Common myeloid progenitor, CD34-positive (primary cell): ENCODE data around the gene MMP17.
"Not testable (repeated sequence)": the region's sequence is repeated elsewhere in the genome, so short reads cannot be mapped to it uniquely, and the experiment has no call there.

ENCODE experiments used
- CTCF ChIA-PET: fragments of 350-600 bp; sonication (Branson Sonifier 250); formaldehyde crosslinking; loops from one replicate; lab custom pipeline; 2021; ENCODE audit warnings: antibody characterized with exemption; lab: Charles Lee
- POLR2A ChIA-PET: fragments of 350-600 bp; sonication (Branson Sonifier 250); formaldehyde crosslinking; loops from one replicate; lab custom pipeline; 2021; ENCODE audit warnings: antibody characterized with exemption; lab: Charles Lee
- DNase-seq, 3 donors: peaks; one replicate each; pipeline versions ENCODE4 v3.0.0 to v3.0.0-alpha.2; 2013
- H3K27ac ChIP-seq, 2 experiments: 1 replicate in 1 of 2; 2 replicates in 1 of 2; pipeline ENCODE4 v1.7.0; 2013; ENCODE audit warnings: inconsistent platforms in 2 of 2, low read length in 2 of 2, mild to moderate bottlenecking in 2 of 2, low read depth in 1 of 2, moderate library complexity in 1 of 2; ENCODE audit not compliant: severe bottlenecking in 2 of 2, insufficient read depth in 1 of 2, poor library complexity in 1 of 2
- H3K27me3 ChIP-seq, 5 experiments: replicated peaks in 2 of 5; 1 replicate in 3 of 5; 2 replicates in 2 of 5; pipeline versions ENCODE4 v1.6.1 to v1.7.0; 2013; ENCODE audit warnings: low read length in 4 of 5, mild to moderate bottlenecking in 2 of 5, moderate library complexity in 2 of 5, inconsistent platforms in 1 of 5; ENCODE audit not compliant: insufficient read depth in 5 of 5, control insufficient read depth in 4 of 5
- H3K36me3 ChIP-seq, 4 experiments: 1 replicate in 2 of 4; 2 replicates in 2 of 4; pipeline versions ENCODE4 v1.6.1 to v1.7.0; 2013; ENCODE audit warnings: low read length in 3 of 4, control low read depth in 1 of 4, mild to moderate bottlenecking in 1 of 4; ENCODE audit not compliant: control insufficient read depth in 4 of 4, insufficient read depth in 4 of 4
- H3K4me1 ChIP-seq, 4 experiments: 1 replicate in 3 of 4; 2 replicates in 1 of 4; pipeline versions ENCODE4 v1.6.1 to v1.7.1; 2013; ENCODE audit warnings: low read length in 3 of 4, mild to moderate bottlenecking in 3 of 4, control low read depth in 1 of 4, inconsistent platforms in 1 of 4, moderate library complexity in 1 of 4; ENCODE audit not compliant: control insufficient read depth in 4 of 4, insufficient read depth in 4 of 4; ENCODE audit errors: control extremely low read depth in 1 of 4
- H3K4me3 ChIP-seq, 7 experiments: 1 replicate in 4 of 7; 2 replicates in 3 of 7; pipeline versions ENCODE4 v1.5.1 to v1.7.0; 2013; ENCODE audit warnings: mild to moderate bottlenecking in 7 of 7, low read length in 6 of 7, moderate library complexity in 6 of 7, inconsistent platforms in 2 of 7, low read depth in 2 of 7, control low read depth in 1 of 7; ENCODE audit not compliant: insufficient read depth in 4 of 7, control insufficient read depth in 1 of 7; ENCODE audit errors: extremely low read depth in 1 of 7
- H3K9me3 ChIP-seq, 5 experiments: 1 replicate in 4 of 5; 2 replicates in 1 of 5; pipeline versions ENCODE4 v1.6.1 to v1.7.1; 2013; ENCODE audit warnings: low read length in 4 of 5, mild to moderate bottlenecking in 2 of 5, inconsistent platforms in 1 of 5, low read depth in 1 of 5, moderate library complexity in 1 of 5; ENCODE audit not compliant: control insufficient read depth in 4 of 5, insufficient read depth in 2 of 5; ENCODE audit errors: control extremely low read depth in 1 of 5
- WGBS: methylation state at CpG from one replicate; pipeline ENCODE4 v1.1.5; 2013; ENCODE audit not compliant: insufficient coverage; 5-methylcytosine and 5-hydroxymethylcytosine counted together

Gene MMP17

DNA sequence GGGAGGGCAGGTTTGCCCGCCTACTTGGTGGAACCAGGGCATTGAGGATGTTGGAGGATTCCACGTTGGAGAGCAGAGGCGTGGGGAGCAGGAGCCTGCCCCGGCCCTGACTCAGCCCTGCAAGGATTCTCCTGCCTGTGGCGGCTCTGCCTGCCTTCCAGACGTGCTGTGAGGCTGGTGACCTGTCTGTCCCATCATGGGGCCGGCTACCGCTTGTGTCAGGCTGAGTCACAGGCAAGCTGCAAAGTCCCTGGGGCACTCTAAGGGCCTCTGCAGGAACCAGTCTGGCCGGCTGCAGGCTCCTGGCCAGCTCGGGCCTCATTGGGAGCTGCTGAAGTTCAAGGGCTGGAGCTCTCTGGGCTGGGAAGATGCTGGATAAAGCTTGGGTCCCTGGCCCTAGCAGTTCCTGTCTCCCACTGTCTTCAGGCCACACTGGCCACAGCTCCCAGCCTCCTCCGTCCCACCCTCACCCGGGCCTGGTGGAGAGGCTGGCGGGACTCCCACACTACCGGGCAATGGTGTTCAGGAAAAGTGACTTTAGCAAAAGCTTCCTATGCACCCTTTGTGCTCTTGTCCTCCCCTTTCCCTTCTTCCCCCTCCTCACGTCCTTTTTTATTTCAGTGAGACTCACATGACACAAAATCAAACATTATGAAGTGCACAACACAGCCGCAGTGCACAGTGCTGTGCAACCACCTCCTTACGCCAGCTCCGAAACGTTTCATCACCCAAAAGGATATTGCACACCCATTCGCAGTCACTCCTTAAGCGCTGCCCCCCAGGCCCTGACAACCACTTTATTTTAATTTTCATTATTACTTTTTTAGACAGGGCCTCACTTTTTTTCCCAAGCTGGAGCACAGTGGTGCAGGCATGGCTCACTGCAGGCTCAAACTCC, 44.2 kb downstream of the MMP17 start:
- ChIA-PET CTCF (interaction anchor here (1.6 kb wide), 1 partner anchor 25 kb away, joined by 4 read pairs; no protein-coding TSS in a partner anchor), POLR2A (no interaction called here)
- Histone ChIP-seq H3K4me3 (no peak overlapping the region), H3K27me3 (no peaks in the 10 kb centered on the region), H3K27ac (no peak overlapping the region), H3K4me1 (no peaks in the 10 kb centered on the region), H3K36me3 (no peaks in the 10 kb centered on the region), H3K9me3 (peaks cover 0 to 5% (median 0%) of the 10 kb centered on the region in 5 experiments)
- no peak for DNase-seq
- WGBS = 93% methylated on average over 18 of the region's 21 CpGs

DNA sequence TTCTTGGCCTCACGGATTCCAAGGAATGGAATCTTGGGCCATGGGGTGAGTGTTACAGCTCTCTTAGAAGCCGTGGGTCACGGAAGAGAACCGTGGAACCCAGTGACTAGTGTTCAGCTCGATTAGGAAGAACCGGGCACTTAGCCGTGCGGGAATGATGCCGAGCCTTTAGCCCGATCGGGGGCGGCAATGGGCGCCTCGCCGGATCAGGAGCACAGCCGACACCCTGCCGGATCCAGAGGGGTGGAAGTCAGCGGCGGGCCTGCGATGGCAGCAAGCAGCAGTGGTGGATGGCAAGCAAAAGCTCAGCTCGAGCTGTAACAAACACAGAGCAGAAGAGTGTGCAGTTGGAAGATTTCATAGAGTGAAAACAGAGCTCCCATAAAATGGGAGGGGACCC, 45.1 kb downstream of the MMP17 start:
- WGBS = 97% methylated on average over 20 of the region's 21 CpGs
- H3K9me3 ChIP-seq = peaks cover 0 to 5% (median 0%) of the 10 kb centered on the region in 5 experiments
- H3K4me1 ChIP-seq = no peaks in the 10 kb centered on the region
- DNase-seq = no peak
- ChIA-PET CTCF (interaction anchor here (1.6 kb wide), 1 partner anchor 25 kb away, joined by 4 read pairs; no protein-coding TSS in a partner anchor), POLR2A (no interaction called here)
- no peak overlapping the region for H3K27ac ChIP-seq
- H3K4me3 ChIP-seq = no peak overlapping the region
- no peaks in the 10 kb centered on the region for H3K36me3 ChIP-seq
- no peaks in the 10 kb centered on the region for H3K27me3 ChIP-seq

GRCh38 chr12:131874972-131875371, 46.8 kb downstream of the MMP17 start:
- CTCF ChIA-PET, POLR2A ChIA-PET, H3K27me3 ChIP-seq, H3K36me3 ChIP-seq, DNase-seq, H3K4me3 ChIP-seq, H3K4me1 ChIP-seq, H3K27ac ChIP-seq, H3K9me3 ChIP-seq: not testable (repeated sequence)
- WGBS = 83% methylated on average over 3 of the region's 6 CpGs

- DNase-seq, H3K36me3 ChIP-seq, H3K27ac ChIP-seq, H3K9me3 ChIP-seq, CTCF ChIA-PET, H3K4me1 ChIP-seq, H3K27me3 ChIP-seq, POLR2A ChIA-PET, H3K4me3 ChIP-seq: not testable (repeated sequence)
- 97% methylated on average over 7 of the region's 10 CpGs for WGBS
Observed at GRCh38 chr12:131877216-131877615, 49.0 kb downstream of the MMP17 start.

DNA sequence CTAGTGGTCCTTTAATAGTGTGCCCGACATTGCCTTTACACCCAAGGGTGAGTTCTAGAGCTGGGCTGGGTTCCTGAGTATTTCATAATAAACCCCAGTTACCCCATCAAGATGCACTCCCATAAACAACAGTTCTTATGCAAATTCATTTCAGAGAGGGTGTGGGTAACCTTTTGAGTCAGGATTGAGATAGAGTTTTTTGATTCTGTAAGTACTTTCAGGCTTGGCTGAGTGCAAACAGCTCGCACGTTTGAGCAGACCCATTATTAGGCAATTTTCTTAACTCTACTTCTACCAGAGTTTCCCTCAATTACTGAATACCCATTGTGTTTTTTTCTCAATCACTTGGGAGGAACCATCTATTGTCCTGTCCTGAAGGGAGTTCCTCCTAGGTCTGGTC, 50.2 kb downstream of the MMP17 start:
- H3K9me3 ChIP-seq, POLR2A ChIA-PET, H3K27ac ChIP-seq, DNase-seq, CTCF ChIA-PET, H3K4me1 ChIP-seq, H3K36me3 ChIP-seq, H3K4me3 ChIP-seq, H3K27me3 ChIP-seq: not testable (repeated sequence)
- no CpG with 5 or more reads among the region's 3 CpGs for WGBS

DNA sequence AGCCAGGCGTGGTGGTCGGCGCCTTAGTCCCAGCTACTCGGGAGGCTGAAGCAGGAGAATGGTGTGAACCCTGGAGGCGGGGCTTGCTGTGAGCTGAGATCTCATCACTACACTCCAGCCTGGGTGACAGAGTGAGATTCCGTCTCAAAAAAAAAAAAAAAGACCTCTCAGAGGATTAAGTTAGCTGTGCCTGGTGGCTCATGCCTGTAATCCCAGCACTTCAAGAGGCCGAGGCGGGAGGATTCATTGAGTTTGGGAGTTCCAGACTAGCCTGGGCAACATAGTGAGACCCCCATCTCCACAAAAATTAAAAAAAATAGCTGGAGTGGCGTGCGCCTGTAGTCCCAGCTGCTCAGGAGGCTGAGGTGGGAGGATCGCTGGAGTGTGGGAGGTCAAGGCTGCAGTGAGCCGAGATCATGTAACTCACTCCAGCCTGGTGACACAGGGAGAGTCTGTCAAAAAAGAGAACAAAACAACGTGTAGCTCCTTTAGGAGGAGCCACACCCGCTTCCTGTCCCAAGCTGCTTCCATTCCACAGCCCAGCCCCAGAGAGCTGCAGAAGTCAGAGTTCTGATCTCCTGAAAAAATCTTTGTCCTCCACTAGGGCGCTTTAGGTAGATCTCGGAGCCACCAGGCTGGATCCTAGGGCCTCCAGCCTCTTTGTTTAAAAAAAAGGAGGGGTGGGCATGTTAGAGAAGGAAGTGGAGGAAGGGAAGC, 54.8 kb downstream of the MMP17 start:
- Histone ChIP-seq H3K4me1 (peaks cover 0 to 4% (median 1%) of the 10 kb centered on the region in 4 experiments), H3K27me3 (peaks cover 0 to 1% (median 0%) of the 10 kb centered on the region in 5 experiments), H3K27ac (no peak overlapping the region), H3K9me3 (peaks cover 0 to 8% (median 3%) of the 10 kb centered on the region in 5 experiments), H3K36me3 (no peaks in the 10 kb centered on the region), H3K4me3 (no peak overlapping the region)
- DNase-seq = no peak
- ChIA-PET CTCF (interaction anchor here (1.2 kb wide), 1 partner anchor 46 kb away, joined by 4 read pairs; no protein-coding TSS in a partner anchor), POLR2A (no interaction called here)
- WGBS = 83% methylated on average over 12 of the region's 16 CpGs

GRCh38 chr12:131883521-131883900, 55.3 kb downstream of the MMP17 start:
- Histone ChIP-seq H3K4me1 (peaks cover 0 to 4% (median 1%) of the 10 kb centered on the region in 4 experiments), H3K9me3 (peaks cover 0 to 8% (median 3%) of the 10 kb centered on the region in 5 experiments), H3K27me3 (peaks cover 0 to 1% (median 0%) of the 10 kb centered on the region in 5 experiments), H3K36me3 (no peaks in the 10 kb centered on the region), H3K4me3 (no peak overlapping the region), H3K27ac (no peak overlapping the region)
- 90% methylated on average over 2 of the region's 4 CpGs for WGBS
- CTCF ChIA-PET = interaction anchor here (1.2 kb wide), 1 partner anchor 46 kb away, joined by 4 read pairs; no protein-coding TSS in a partner anchor
- DNase-seq = no peak
- POLR2A ChIA-PET = no interaction called here
